Endothelial cell (in vitro differentiated cells): Measurements from ENCODE around the gene ST6GALNAC4. TPM values are rescaled to one million over a fixed set of nuclear protein-coding genes. Genes with fewer than 3 reads are reported as not detected.

Experiments used
- DNase-seq: peaks from one replicate; pipeline ENCODE4 v3.0.0; 2021; ENCODE audit warnings: low spot score
- H3K27ac Mint-ChIP-seq: one replicate; pipeline ENCODE4 v1.8.0; 2021; ENCODE audit warnings: mixed read lengths, inconsistent platforms; ENCODE audit not compliant: unreplicated experiment
- H3K27me3 Mint-ChIP-seq: one replicate; pipeline ENCODE4 v1.8.0; 2021; ENCODE audit warnings: mild to moderate bottlenecking, moderate library complexity, mixed read lengths, inconsistent platforms; ENCODE audit not compliant: unreplicated experiment
- H3K36me3 Mint-ChIP-seq: one replicate; pipeline ENCODE4 v1.8.0; 2021; ENCODE audit warnings: mild to moderate bottlenecking, low read depth, mixed read lengths, inconsistent platforms; ENCODE audit not compliant: unreplicated experiment
- H3K4me1 Mint-ChIP-seq: one replicate; pipeline ENCODE4 v1.8.0; 2021; ENCODE audit warnings: mild to moderate bottlenecking, mixed read lengths, inconsistent platforms; ENCODE audit not compliant: unreplicated experiment
- H3K4me3 Mint-ChIP-seq: one replicate; pipeline ENCODE4 v1.8.0; 2021; ENCODE audit warnings: mild to moderate bottlenecking, mixed read lengths, inconsistent platforms; ENCODE audit not compliant: unreplicated experiment
- H3K9me3 Mint-ChIP-seq: one replicate; pipeline ENCODE4 v1.8.0; 2021; ENCODE audit warnings: mixed read lengths, inconsistent platforms; ENCODE audit not compliant: unreplicated experiment
- CTCF ChIP-seq: fragments of 200-600 bp; sonication (generic); IDR thresholded peaks from one replicate; pipeline ENCODE4 v1.5.0; 2021; ENCODE audit warnings: antibody characterized with exemption; ENCODE audit not compliant: unreplicated experiment
- total RNA-seq: library from RNA; stranded (reverse); fragmentation: NEBNext Ultra II Directional; extraction: Animal tissue kit (Norgen Biotek cat#: 25700); gene quantifications from one replicate; pipeline ENCODE4 v1.2.1, GENCODE V29; 2021; ENCODE audit not compliant: unreplicated experiment

Gene ST6GALNAC4
- total RNA-seq, 1 donor from 2014 or later: 25.0 TPM

DNA sequence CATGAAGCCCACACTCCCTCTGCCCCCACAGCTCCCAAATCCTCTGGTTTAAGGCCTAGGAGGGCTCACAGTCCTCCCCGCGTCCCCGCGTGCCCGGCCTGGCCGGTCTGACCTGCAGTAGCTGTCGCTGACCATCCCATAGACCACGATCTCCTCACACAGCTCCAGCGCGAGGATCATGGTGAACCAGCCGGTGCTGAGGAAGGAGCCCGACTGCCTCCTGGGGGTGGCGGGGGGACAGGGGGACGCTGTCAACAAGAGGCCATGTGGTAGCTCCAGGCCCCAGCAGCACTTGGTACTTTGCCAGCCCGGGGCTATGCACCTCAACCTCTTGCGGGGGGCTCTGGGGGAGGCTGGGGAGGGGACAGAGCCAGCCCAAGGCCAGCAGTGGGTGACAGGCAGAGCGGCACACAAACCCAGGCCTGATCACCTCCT, 7.0 kb downstream of the ST6GALNAC4 start:
- no peak overlapping the region for H3K4me3 Mint-ChIP-seq
- TF ChIP-seq CTCF: no peak
- no peaks in the 10 kb centered on the region for H3K9me3 Mint-ChIP-seq
- no peak overlapping the region for H3K27ac Mint-ChIP-seq
- peaks cover 10% of the 10 kb centered on the region for H3K27me3 Mint-ChIP-seq
- no peak for DNase-seq
- peaks cover 10% of the 10 kb centered on the region for H3K4me1 Mint-ChIP-seq
- peaks cover 13% of the 10 kb centered on the region for H3K36me3 Mint-ChIP-seq

DNA sequence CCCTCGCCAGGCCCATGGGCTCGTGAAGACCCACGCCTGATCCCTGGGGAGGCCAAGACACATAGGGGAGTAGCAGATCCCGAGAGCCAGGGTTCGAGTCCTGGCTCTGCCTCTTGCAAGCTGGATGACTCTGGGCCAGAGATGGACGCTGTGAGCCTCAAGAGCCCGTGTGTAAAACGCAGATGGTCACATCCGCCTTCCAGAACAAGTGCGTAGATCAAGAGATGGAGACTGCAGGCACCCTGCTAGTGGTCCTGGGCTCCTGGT, 8.2 kb downstream of the ST6GALNAC4 start:
- no peak for DNase-seq
- Mint-ChIP-seq H3K9me3 (no peaks in the 10 kb centered on the region), H3K36me3 (peaks cover 13% of the 10 kb centered on the region), H3K27me3 (peaks cover 10% of the 10 kb centered on the region), H3K4me1 (peaks cover 23% of the 10 kb centered on the region), H3K27ac (no peak overlapping the region), H3K4me3 (no peak overlapping the region)
- no peak for TF ChIP-seq CTCF

- H3K4me1 Mint-ChIP-seq: peaks cover 27% of the 10 kb centered on the region
- no peak overlapping the region for H3K4me3 Mint-ChIP-seq
- H3K27me3 Mint-ChIP-seq: peaks cover 8% of the 10 kb centered on the region
- no peak for TF ChIP-seq CTCF
- no peaks in the 10 kb centered on the region for H3K9me3 Mint-ChIP-seq
- no peak for DNase-seq
- no peak overlapping the region for H3K27ac Mint-ChIP-seq
- H3K36me3 Mint-ChIP-seq: peaks cover 13% of the 10 kb centered on the region
Measured at GRCh38 chr9:127907867-127908659, 8.8 kb downstream of the ST6GALNAC4 start.

- DNase-seq: no peak
- Mint-ChIP-seq H3K4me1 (peaks cover 27% of the 10 kb centered on the region), H3K27ac (no peak overlapping the region), H3K27me3 (peaks cover 7% of the 10 kb centered on the region), H3K36me3 (peaks cover 3% of the 10 kb centered on the region), H3K9me3 (no peaks in the 10 kb centered on the region), H3K4me3 (no peak overlapping the region)
- no peak for TF ChIP-seq CTCF
Measured at GRCh38 chr9:127905788-127906191, 11.1 kb downstream of the ST6GALNAC4 start.

GRCh38 chr9:127905004-127905728, 11.7 kb downstream of the ST6GALNAC4 start:
- Mint-ChIP-seq H3K27ac (no peak overlapping the region), H3K4me1 (peaks cover 24% of the 10 kb centered on the region), H3K36me3 (no peaks in the 10 kb centered on the region), H3K9me3 (no peaks in the 10 kb centered on the region), H3K27me3 (peaks cover 7% of the 10 kb centered on the region), H3K4me3 (no peak overlapping the region)
- DNase-seq: no peak
- TF ChIP-seq CTCF: no peak
